ENCODE measurements around the gene DVL1. TPM values are rescaled to one million over a fixed set of nuclear protein-coding genes. Genes with fewer than 3 reads are reported as not detected.

DVL1 gene
- total and polyA plus RNA-seq, 2 of the 13 experiments (the other 11 are each of a cell fraction or from before 2014, with no cell fraction given): 30.8 to 60.4 TPM

DNA sequence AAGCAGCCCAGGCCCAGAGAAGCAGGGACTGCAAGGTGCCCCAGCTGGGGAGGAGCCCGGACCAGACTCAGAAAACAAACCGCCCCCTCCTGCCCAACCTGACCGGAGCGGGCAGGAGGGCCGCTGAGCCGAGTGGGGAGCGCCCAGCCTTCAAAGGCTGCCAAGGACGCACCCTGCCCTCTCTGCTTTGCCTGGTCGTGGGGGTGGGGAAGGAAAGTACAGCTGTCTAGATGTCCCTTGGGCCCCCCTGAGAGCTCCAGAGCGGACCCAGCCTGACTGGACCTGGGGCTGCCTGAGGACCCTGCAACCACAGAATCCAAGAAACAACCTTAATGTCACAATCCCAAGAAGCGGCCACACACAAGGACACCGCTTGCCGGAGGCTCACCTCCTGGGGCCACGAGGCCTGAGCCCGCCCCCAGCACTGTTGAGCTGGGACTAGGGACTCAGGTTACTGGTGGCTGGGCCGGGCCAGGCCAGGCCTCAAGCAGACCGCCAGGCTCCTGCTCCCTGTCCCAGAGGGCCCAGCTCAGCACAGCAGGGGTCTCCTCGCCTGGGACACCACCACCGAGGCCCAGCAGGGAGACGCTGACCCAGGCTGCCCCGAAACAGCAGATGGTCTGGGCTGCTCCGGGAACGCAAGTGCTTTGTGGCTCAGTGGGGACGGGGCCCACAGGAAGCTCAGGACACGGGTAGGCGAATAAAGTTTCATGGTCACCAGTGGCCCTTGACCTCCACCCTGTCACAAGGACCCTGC lies 1.4 kb downstream of the DVL1 start (continued):
- TF ChIP-seq NR2F1 (CRISPR knock-in tag; IDR thresholded peaks at IDR 0.05) (no peak), FLYWCH1 (CRISPR knock-in tag; IDR thresholded peaks at IDR 0.05) (no peak), SIN3A (IDR thresholded peaks at IDR 0.05; ENCODE audit: borderline replicate concordance, low read depth, low read length) (peak; percentile 11; the same call in 1 of the 2 replicates), CAMTA2 (CRISPR knock-in tag; IDR thresholded peaks at IDR 0.05; ENCODE audit: borderline replicate concordance) (0 out of 2 replicates have a peak, but pooled peaks have one; percentile 71), HNRNPLL (IDR thresholded peaks at IDR 0.05; ENCODE audit: low read depth, low read length, poor library complexity, severe bottlenecking) (peak; percentile 59), ZSCAN20 (CRISPR knock-in tag; IDR thresholded peaks at IDR 0.05; ENCODE audit: borderline replicate concordance) (no peak), HCFC1 (IDR thresholded peaks at IDR 0.05; ENCODE audit: low read depth, low read length) (no peak), ZSCAN9 (CRISPR knock-in tag; IDR thresholded peaks at IDR 0.05; ENCODE audit: borderline replicate concordance) (peak; percentile 19; the same call in 1 of the 2 replicates), SIX4 (CRISPR knock-in tag; IDR thresholded peaks at IDR 0.05) (peak; percentile 73; the same call in 1 of the 2 replicates), TBL1XR1 (IDR thresholded peaks at IDR 0.05; ENCODE audit: borderline replicate concordance, low read length, partially characterized antibody) (no peak), RAD51 (IDR thresholded peaks at IDR 0.05; ENCODE audit: borderline replicate concordance) (no peak), NFIC (IDR thresholded peaks at IDR 0.05; ENCODE audit: low read length) (no peak), POLR2AphosphoS5 (IDR thresholded peaks at IDR 0.05; ENCODE audit: low read depth, low read length) (peak; percentile 24; the same call in 1 of the 2 replicates), RFX3 (CRISPR knock-in tag; IDR thresholded peaks at IDR 0.05) (no peak), KDM2A (CRISPR knock-in tag; IDR thresholded peaks at IDR 0.05; ENCODE audit: borderline replicate concordance, low read depth) (peak; percentile 51), FOXC1 (CRISPR knock-in tag; IDR thresholded peaks at IDR 0.05; ENCODE audit: borderline replicate concordance) (peak; percentile 36; the same call in 1 of the 2 replicates), ZFP37 (CRISPR knock-in tag; IDR thresholded peaks at IDR 0.05; ENCODE audit: borderline replicate concordance) (no peak)
- TF ChIP-seq, protein P1, sequence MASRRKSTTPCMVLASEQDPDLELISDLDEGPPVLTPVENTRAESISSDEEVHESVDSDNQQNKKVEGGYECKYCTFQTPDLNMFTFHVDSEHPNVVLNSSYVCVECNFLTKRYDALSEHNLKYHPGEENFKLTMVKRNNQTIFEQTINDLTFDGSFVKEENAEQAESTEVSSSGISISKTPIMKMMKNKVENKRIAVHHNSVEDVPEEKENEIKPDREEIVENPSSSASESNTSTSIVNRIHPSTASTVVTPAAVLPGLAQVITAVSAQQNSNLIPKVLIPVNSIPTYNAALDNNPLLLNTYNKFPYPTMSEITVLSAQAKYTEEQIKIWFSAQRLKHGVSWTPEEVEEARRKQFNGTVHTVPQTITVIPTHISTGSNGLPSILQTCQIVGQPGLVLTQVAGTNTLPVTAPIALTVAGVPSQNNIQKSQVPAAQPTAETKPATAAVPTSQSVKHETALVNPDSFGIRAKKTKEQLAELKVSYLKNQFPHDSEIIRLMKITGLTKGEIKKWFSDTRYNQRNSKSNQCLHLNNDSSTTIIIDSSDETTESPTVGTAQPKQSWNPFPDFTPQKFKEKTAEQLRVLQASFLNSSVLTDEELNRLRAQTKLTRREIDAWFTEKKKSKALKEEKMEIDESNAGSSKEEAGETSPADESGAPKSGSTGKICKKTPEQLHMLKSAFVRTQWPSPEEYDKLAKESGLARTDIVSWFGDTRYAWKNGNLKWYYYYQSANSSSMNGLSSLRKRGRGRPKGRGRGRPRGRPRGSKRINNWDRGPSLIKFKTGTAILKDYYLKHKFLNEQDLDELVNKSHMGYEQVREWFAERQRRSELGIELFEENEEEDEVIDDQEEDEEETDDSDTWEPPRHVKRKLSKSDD (CRISPR knock-in tag; IDR thresholded peaks at IDR 0.05; ENCODE audit: low read depth): no peak
- TF ChIP-seq, protein P2, sequence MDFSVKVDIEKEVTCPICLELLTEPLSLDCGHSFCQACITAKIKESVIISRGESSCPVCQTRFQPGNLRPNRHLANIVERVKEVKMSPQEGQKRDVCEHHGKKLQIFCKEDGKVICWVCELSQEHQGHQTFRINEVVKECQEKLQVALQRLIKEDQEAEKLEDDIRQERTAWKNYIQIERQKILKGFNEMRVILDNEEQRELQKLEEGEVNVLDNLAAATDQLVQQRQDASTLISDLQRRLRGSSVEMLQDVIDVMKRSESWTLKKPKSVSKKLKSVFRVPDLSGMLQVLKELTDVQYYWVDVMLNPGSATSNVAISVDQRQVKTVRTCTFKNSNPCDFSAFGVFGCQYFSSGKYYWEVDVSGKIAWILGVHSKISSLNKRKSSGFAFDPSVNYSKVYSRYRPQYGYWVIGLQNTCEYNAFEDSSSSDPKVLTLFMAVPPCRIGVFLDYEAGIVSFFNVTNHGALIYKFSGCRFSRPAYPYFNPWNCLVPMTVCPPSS (IDR thresholded peaks at IDR 0.05): no peak
- TF ChIP-seq, protein P3, sequence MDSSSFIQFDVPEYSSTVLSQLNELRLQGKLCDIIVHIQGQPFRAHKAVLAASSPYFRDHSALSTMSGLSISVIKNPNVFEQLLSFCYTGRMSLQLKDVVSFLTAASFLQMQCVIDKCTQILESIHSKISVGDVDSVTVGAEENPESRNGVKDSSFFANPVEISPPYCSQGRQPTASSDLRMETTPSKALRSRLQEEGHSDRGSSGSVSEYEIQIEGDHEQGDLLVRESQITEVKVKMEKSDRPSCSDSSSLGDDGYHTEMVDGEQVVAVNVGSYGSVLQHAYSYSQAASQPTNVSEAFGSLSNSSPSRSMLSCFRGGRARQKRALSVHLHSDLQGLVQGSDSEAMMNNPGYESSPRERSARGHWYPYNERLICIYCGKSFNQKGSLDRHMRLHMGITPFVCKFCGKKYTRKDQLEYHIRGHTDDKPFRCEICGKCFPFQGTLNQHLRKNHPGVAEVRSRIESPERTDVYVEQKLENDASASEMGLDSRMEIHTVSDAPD (CRISPR knock-in tag; IDR thresholded peaks at IDR 0.05): no peak
- TF ChIP-seq, protein P4, sequence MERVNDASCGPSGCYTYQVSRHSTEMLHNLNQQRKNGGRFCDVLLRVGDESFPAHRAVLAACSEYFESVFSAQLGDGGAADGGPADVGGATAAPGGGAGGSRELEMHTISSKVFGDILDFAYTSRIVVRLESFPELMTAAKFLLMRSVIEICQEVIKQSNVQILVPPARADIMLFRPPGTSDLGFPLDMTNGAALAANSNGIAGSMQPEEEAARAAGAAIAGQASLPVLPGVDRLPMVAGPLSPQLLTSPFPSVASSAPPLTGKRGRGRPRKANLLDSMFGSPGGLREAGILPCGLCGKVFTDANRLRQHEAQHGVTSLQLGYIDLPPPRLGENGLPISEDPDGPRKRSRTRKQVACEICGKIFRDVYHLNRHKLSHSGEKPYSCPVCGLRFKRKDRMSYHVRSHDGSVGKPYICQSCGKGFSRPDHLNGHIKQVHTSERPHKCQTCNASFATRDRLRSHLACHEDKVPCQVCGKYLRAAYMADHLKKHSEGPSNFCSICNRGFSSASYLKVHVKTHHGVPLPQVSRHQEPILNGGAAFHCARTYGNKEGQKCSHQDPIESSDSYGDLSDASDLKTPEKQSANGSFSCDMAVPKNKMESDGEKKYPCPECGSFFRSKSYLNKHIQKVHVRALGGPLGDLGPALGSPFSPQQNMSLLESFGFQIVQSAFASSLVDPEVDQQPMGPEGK (CRISPR knock-in tag; IDR thresholded peaks at IDR 0.05): peak; percentile 96
- TF ChIP-seq, protein P5, sequence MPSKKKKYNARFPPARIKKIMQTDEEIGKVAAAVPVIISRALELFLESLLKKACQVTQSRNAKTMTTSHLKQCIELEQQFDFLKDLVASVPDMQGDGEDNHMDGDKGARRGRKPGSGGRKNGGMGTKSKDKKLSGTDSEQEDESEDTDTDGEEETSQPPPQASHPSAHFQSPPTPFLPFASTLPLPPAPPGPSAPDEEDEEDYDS (CRISPR knock-in tag; IDR thresholded peaks at IDR 0.05): peak; percentile 53

Data from HepG2 (cell line).